CD4-positive, alpha-beta T cell treated with Interferon gamma for 1 hour (primary cell): ENCODE results near the gene MICAL2.

Experiments
- DNase-seq: peaks from one replicate; pipeline ENCODE4 v3.0.0-alpha.2; 2020

Gene MICAL2

GRCh38 chr11:12291766-12292165, 181.4 kb downstream of the MICAL2 start:
- DNase-seq: no peak

- no peak for DNase-seq
Measured at GRCh38 chr11:12292766-12293165, 182.4 kb downstream of the MICAL2 start.

DNA sequence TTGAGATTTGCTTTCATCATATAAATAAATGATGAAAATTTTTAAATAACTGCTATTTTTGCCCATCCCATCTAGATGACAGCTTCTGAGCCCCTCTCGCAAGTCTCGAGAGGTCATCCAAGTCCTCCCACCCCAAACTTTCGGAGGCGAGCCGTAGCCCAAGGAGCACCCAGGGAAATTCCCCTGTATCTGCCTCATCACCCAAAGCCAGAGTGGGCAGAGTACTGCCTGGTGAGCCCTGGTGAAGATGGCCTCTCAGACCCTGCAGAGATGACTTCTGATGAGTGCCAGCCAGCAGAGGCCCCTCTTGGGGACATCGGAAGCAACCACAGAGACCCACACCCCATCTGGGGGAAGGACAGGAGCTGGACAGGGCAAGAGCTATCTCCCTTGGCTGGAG, 183.1 kb downstream of the MICAL2 start:
- no peak for DNase-seq

DNA sequence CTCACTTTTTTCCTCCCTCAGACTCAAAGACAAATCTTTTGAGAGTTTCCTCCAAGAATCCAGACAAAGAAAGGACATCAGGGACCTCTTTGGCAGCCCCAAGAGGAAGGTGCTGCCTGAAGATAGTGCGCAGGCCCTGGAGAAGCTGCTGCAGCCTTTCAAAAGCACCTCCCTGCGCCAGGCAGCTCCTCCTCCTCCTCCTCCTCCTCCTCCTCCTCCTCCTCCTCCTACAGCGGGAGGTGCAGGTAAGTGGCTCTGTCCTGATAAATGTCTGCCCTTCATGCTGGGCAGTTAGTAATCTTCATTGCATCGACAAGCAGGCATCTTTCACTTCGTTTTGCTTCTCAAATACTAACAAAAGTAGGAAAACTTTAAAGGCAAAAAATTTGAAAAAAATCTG, 184.2 kb downstream of the MICAL2 start:
- no peak for DNase-seq

GRCh38 chr11:12295943-12296342, 185.6 kb downstream of the MICAL2 start:
- DNase-seq: no peak

DNA sequence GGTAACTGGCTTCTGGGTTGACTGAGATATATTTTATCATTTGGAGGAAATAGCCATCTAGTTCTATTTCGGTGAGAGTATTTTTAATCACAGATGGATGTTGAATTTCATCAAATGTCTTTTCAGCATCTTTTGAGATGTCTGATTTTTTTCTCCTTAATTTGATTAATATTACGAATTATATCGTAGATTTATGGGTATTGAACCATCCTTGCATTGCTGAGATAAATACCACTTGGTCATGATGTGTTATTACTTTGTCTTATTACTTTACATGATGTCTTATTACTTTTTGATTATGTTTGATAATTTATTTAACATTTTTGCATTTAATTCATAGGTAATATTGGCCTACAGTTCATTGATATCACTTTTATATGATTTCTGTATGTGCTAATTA, 188.2 kb downstream of the MICAL2 start:
- DNase-seq: no peak

- no peak for DNase-seq
Measured at GRCh38 chr11:12301379-12301778, 191.0 kb downstream of the MICAL2 start.

- no peak for DNase-seq
Measured at GRCh38 chr11:12303421-12304149, 193.2 kb downstream of the MICAL2 start.

DNA sequence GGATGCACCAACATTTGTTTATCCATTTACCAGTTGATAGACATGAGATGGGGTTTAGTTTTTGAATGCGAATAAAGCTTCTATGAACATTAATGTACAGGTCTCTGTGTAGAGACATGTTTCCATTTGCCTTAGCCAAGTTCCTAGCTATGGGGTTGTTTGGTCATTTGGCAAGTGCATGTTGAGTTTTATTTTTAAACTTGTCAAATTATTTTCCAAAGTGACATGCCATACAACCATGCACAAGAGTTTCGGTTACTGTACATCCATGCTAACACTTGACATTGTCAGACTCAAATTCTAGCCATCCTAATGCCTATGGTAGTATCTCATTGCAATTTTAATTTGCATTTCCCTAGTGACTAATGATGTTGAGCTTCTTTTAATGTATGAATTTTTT, 196.4 kb downstream of the MICAL2 start:
- DNase-seq: no peak

- no peak for DNase-seq
Measured at GRCh38 chr11:12312132-12312531, 201.7 kb downstream of the MICAL2 start.
